NT2/D1 (cell line): ENCODE measurements around the gene YPEL1.

ENCODE experiments used
- SUZ12 ChIP-seq: IDR thresholded peaks from 2 replicates; pipeline ENCODE4 v1.6.1; 2011; ENCODE audit not compliant: insufficient read length, insufficient read depth; ENCODE audit errors: extremely low read depth
- YY1 ChIP-seq: IDR thresholded peaks from 2 replicates; pipeline ENCODE4 v1.6.1; 2011; ENCODE audit not compliant: insufficient read length, insufficient read depth
- ZNF274 ChIP-seq: IDR thresholded peaks from 2 replicates; pipeline ENCODE4 v1.6.1; 2011; ENCODE audit warnings: mild to moderate bottlenecking, low read depth, low read length

- TF ChIP-seq YY1 = no peak
- TF ChIP-seq SUZ12 = no peak
- TF ChIP-seq ZNF274 = no peak
These were observed 924 bp downstream of the YPEL1 start for GRCh38 chr22:21734540-21735199.
